Panc1 (cell line): ENCODE results near the gene IFIT5. TPM values are rescaled to one million over a fixed set of nuclear protein-coding genes. Genes with fewer than 3 reads are reported as not detected.

Experiments
- ATAC-seq: fragments of 200-7000 bp; cut with Tn5 transposase; 2 replicates; pipeline ENCODE4 v1.9.1; 2020; ENCODE audit warnings: mild to moderate bottlenecking, moderate library complexity
- BruUV-seq: library from RNA; stranded (reverse); fragments of 400-500 nt; replicated peaks from 2 replicates; lab custom pipeline; 2021; lab: Mats Ljungman, UMichigan
- CTCF ChIA-PET: fragments of 300-600 bp; sonication (Branson Sonifier 250); formaldehyde crosslinking; loops from one replicate; lab custom pipeline; 2022; ENCODE audit warnings: antibody characterized with exemption; lab: Charles Lee
- POLR2A ChIA-PET: fragments of 300-600 bp; sonication (Branson Sonifier 250); formaldehyde crosslinking; loops from one replicate; lab custom pipeline; 2022; ENCODE audit warnings: antibody characterized with exemption; lab: Charles Lee
- DNase-seq: peaks from one replicate; pipeline ENCODE4 v3.0.0-alpha.2; 2010; ENCODE audit warnings: low read depth, low spot score
- H3K27ac ChIP-seq: 2 replicates; pipeline ENCODE4 v1.5.1; 2011; ENCODE audit warnings: mild to moderate bottlenecking, low read length, inconsistent platforms
- H3K27me3 ChIP-seq: fragments of 200-500 bp; sonication (Bioruptor generic); 2 replicates; pipeline ENCODE4 v1.6.0; 2014; ENCODE audit warnings: low read length, inconsistent platforms; ENCODE audit not compliant: control insufficient read depth, insufficient read depth
- H3K36me3 ChIP-seq: fragments of 200-500 bp; sonication (Bioruptor generic); 2 replicates; pipeline ENCODE4 v1.5.1; 2014; ENCODE audit warnings: inconsistent platforms, mild to moderate bottlenecking, low read length, moderate library complexity; ENCODE audit not compliant: control insufficient read depth, insufficient read depth
- H3K4me1 ChIP-seq: 2 replicates; pipeline ENCODE4 v1.5.1; 2011; ENCODE audit warnings: inconsistent platforms, mild to moderate bottlenecking, low read length, moderate library complexity; ENCODE audit not compliant: control insufficient read depth, insufficient read depth
- H3K4me3 ChIP-seq, 2 experiments: 2 replicates each; pipeline ENCODE4 v1.5.1; 2011 to 2012; ENCODE audit warnings: low read depth in 2 of 2, low read length in 2 of 2, mild to moderate bottlenecking in 2 of 2, inconsistent platforms in 1 of 2, moderate library complexity in 1 of 2
- H3K9me3 ChIP-seq: fragments of 200-500 bp; sonication (Bioruptor generic); 2 replicates; pipeline ENCODE4 v1.5.1; 2014; ENCODE audit warnings: low read depth, mild to moderate bottlenecking, inconsistent platforms, low read length, moderate library complexity; ENCODE audit not compliant: control insufficient read depth, insufficient read depth
- POLR2AphosphoS5 ChIP-seq: IDR thresholded peaks from 2 replicates; pipeline ENCODE4 v1.6.1; 2012; ENCODE audit warnings: mild to moderate bottlenecking, low read depth, low read length, moderate library complexity
- SIN3A ChIP-seq: IDR thresholded peaks from 2 replicates; pipeline ENCODE4 v1.6.1; 2012; ENCODE audit warnings: low read depth, mild to moderate bottlenecking, low read length, moderate library complexity, borderline replicate concordance; ENCODE audit not compliant: insufficient read depth
- TCF7L2 ChIP-seq: IDR thresholded peaks from 2 replicates; pipeline ENCODE4 v1.6.1; 2011; ENCODE audit warnings: mild to moderate bottlenecking, low read depth, low read length, inconsistent platforms
- in situ Hi-C: cut with HindIII; loops from 2 replicates; pipeline ENCODE4 v1.10.0; 2016; ENCODE audit warnings: low sequenced_read_pairs, low pct_unique_long_range_greater_than_20kb
- intact Hi-C: fragments of 100-400 bp; cut with micrococcal nuclease; formaldehyde crosslinking; loops from one replicate; pipeline ENCODE4 v1.10.0; 2022; ENCODE audit not compliant: unreplicated experiment
- total RNA-seq: library from RNA; stranded (reverse); gene quantifications from one replicate; pipeline ENCODE4 v1.2.1, GENCODE V29; 2021; ENCODE audit not compliant: unreplicated experiment
- TF ChIP-seq, protein P1 (sequence below): fragments of 450-650 bp; IDR thresholded peaks from 2 replicates; pipeline ENCODE4 v1.5.1; 2017; ENCODE audit warnings: mild to moderate bottlenecking
- TF ChIP-seq, protein P2 (sequence below), 2 experiments: IDR thresholded peaks; 2 replicates each; pipeline ENCODE4 v1.6.1; 2011 to 2012; ENCODE audit warnings: low read depth in 2 of 2, control low read depth in 1 of 2, low read length in 1 of 2, mild to moderate bottlenecking in 1 of 2, moderate library complexity in 1 of 2; ENCODE audit not compliant: insufficient read depth in 1 of 2

The IFIT5 gene
- total RNA-seq, 1 experiment from 2014 or later: 11.1 TPM

DNA sequence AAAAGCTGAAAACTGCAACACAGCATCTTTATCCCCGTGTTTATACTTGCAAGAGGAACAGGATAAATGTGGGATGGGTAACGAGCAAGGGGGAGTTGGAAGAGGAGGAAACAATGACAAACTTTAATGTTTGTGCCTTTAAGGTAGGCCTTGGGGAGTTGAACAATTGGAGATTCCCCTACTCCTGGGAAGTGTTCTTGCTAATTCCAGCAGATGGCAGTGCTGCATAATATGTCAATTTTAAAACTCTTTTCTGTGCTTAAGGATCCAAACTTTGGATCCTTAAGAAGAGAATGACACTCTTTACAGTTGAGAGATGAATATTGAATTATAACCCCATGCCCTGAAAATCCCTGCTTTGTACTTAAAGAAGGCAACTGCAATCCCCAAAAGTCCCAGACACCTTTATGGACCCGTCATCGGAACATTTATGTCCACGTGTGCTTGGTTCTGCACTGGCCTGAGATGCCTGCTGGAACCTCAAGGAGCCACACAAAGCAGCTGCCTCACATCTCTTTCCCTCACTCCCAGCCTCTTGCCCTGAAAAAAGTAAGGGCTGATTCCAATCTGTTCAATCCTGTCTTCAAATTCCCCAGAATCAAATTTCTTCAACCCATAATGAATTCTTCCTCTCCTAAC is 12.0 kb downstream of the IFIT5 start:
- intact Hi-C loops (loop anchor here (1.0 kb wide), 1 partner anchor 138 kb away; no protein-coding TSS in a partner anchor), in situ Hi-C loops (no loop called here)

GRCh38 chr10:89427629-89428028 is 13.3 kb downstream of the IFIT5 start:
- no TSS peak for BruUV-seq
- Histone ChIP-seq H3K4me3 (no peak overlapping the region), H3K27me3 (peaks cover 2% of the 10 kb centered on the region; the same call in 1 of the 2 replicates), H3K27ac (no peak overlapping the region), H3K4me1 (no peaks in the 10 kb centered on the region), H3K9me3 (no peaks in the 10 kb centered on the region), H3K36me3 (no peaks in the 10 kb centered on the region)
- in situ Hi-C loops: no loop called here
- ATAC-seq (0 out of 2 replicates have a peak, but pooled peaks have one; percentile 6), DNase-seq (no peak)
- TF ChIP-seq SIN3A (no peak), TCF7L2 (no peak), POLR2AphosphoS5 (no peak)
- TF ChIP-seq, protein P1, sequence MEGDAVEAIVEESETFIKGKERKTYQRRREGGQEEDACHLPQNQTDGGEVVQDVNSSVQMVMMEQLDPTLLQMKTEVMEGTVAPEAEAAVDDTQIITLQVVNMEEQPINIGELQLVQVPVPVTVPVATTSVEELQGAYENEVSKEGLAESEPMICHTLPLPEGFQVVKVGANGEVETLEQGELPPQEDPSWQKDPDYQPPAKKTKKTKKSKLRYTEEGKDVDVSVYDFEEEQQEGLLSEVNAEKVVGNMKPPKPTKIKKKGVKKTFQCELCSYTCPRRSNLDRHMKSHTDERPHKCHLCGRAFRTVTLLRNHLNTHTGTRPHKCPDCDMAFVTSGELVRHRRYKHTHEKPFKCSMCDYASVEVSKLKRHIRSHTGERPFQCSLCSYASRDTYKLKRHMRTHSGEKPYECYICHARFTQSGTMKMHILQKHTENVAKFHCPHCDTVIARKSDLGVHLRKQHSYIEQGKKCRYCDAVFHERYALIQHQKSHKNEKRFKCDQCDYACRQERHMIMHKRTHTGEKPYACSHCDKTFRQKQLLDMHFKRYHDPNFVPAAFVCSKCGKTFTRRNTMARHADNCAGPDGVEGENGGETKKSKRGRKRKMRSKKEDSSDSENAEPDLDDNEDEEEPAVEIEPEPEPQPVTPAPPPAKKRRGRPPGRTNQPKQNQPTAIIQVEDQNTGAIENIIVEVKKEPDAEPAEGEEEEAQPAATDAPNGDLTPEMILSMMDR: no peak
- TF ChIP-seq, protein P2, sequence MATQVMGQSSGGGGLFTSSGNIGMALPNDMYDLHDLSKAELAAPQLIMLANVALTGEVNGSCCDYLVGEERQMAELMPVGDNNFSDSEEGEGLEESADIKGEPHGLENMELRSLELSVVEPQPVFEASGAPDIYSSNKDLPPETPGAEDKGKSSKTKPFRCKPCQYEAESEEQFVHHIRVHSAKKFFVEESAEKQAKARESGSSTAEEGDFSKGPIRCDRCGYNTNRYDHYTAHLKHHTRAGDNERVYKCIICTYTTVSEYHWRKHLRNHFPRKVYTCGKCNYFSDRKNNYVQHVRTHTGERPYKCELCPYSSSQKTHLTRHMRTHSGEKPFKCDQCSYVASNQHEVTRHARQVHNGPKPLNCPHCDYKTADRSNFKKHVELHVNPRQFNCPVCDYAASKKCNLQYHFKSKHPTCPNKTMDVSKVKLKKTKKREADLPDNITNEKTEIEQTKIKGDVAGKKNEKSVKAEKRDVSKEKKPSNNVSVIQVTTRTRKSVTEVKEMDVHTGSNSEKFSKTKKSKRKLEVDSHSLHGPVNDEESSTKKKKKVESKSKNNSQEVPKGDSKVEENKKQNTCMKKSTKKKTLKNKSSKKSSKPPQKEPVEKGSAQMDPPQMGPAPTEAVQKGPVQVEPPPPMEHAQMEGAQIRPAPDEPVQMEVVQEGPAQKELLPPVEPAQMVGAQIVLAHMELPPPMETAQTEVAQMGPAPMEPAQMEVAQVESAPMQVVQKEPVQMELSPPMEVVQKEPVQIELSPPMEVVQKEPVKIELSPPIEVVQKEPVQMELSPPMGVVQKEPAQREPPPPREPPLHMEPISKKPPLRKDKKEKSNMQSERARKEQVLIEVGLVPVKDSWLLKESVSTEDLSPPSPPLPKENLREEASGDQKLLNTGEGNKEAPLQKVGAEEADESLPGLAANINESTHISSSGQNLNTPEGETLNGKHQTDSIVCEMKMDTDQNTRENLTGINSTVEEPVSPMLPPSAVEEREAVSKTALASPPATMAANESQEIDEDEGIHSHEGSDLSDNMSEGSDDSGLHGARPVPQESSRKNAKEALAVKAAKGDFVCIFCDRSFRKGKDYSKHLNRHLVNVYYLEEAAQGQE (IDR thresholded peaks at IDR 0.05; ENCODE audit: insufficient read depth in 1 of 2, low read depth in 2 of 2, low read length in 1 of 2): no peak
- ChIA-PET POLR2A (no interaction called here), CTCF (no interaction called here)
- intact Hi-C loops: no loop called here

More for the DNA sequence above, 12.0 kb downstream of the IFIT5 start:
- Histone ChIP-seq H3K27me3 (no peaks in the 10 kb centered on the region), H3K4me3 (no peak overlapping the region), H3K36me3 (no peaks in the 10 kb centered on the region), H3K4me1 (no peaks in the 10 kb centered on the region), H3K27ac (no peak overlapping the region), H3K9me3 (no peaks in the 10 kb centered on the region)
- TF ChIP-seq, protein P2 (IDR thresholded peaks at IDR 0.05; ENCODE audit: insufficient read depth in 1 of 2, low read depth in 2 of 2, low read length in 1 of 2): no peak
- TF ChIP-seq TCF7L2: no peak
- TF ChIP-seq, protein P1: peak; percentile 87
- peak; percentile 47 for DNase-seq
- ATAC-seq: peak; percentile 87
- BruUV-seq: no TSS peak
- CTCF ChIA-PET: interaction anchor here (0.5 kb wide), 1 partner anchor 130 kb away, joined by 4 read pairs; no protein-coding TSS in a partner anchor
- POLR2A ChIA-PET: no interaction called here
